HG03469 (cell line): Measurements from ENCODE around the gene SLC38A9.

Experiments used
- ATAC-seq: cut with Tn5 transposase; IDR thresholded peaks from one replicate; pipeline ENCODE4 v1.9.1; 2021; ENCODE audit warnings: mild to moderate bottlenecking, moderate library complexity, moderate number of reproducible peaks; ENCODE audit not compliant: unreplicated experiment

The SLC38A9 gene

DNA sequence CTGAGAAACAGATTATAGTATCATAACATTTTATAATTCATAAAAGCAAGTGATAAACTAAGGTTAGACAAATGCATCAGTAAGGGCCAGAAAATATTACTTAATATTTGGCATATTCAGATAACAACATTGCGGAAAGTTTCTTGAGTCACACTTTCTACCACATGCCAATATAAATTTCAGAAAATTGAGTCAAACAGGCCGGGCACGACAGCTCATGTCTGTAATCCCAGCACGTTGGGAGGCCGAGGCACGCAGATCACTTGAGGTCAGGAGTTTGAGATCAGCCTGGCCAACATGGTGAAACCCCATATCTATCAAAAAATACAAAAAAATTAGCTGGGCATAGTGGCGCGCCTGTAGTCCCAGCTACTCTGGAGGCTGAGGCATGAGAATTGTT lies 47.1 kb downstream of the SLC38A9 start:
- no peak for ATAC-seq

- no peak for ATAC-seq
Observed at GRCh38 chr5:55657443-55657842, 54.7 kb downstream of the SLC38A9 start.

- ATAC-seq: no peak
Observed at GRCh38 chr5:55650386-55650785, 61.7 kb downstream of the SLC38A9 start.

GRCh38 chr5:55649963-55650362 lies 62.2 kb downstream of the SLC38A9 start:
- no peak for ATAC-seq

DNA sequence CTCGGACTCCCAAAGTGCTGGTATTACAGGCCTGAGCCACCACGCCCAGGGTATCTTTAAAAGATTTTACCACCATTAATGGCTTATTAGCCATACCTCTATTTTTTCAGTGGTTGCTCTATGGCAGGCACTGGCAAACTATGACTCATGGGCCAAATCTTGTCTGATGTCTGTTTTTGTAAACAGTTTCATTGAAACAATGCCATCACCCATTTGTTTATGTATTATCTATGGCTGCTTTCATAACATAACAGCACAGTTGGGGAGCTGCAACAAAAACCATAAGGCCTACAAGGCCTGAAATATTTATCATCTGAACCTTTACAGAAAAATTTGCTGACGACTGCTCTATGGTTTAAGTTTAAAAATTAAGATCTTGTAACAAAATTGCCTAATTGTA lies 66.8 kb downstream of the SLC38A9 start:
- no peak for ATAC-seq

DNA sequence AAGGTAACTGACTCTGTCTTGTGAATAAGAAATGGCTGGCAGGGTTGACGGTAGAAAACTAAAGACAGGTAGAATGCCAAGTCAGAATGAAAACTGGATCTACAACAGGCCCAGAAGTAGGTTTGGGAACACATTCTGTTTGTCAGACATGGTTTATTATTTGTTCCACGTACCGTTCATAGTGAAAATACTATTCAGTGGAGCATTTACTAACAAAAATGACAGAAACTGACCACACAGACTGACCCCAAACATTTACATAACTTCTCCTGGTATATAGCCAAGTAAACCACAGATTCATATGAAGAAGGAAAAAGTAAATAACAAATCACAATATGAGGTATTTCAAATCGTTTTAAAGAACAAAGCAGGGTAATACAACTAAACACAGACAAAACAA lies 73.7 kb downstream of the SLC38A9 start:
- no peak for ATAC-seq

DNA sequence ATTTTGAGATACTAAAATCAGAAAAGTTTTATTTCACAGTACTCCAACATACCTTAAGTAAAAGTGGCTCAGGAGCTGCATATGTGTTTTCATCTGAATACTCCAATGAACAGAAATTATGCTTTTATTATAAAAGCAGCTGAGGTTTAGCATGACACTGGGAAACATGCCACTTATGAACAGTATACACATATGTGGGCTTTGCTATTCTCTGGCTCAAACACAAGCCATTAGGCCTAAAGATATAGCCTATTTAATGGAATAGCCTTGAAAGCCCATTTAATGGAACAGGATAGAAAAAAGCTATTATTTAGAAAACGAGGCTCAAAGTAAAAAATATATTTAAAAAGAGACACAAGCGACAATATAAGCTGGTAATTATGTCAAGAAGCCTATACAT lies 74.1 kb downstream of the SLC38A9 start:
- no peak for ATAC-seq

DNA sequence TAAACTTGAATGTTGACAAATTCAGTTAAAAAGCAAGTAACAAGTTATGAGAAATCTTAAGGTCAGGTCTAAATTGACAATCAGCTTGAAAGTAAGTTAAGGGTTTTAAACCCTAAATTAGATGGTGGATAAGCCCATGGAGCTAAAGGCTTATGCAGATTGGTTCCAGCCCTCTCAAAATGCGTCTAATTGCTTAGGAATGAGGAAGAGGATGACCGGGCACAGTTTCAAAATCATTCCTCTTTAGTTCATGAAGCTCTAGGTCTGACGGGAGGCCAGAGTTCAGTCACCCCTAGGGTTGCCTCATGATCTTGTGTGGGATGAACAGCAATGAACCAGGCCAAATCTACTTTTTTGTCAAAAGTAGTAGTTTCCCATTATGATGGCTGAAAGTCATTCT lies 75.4 kb downstream of the SLC38A9 start:
- ATAC-seq: no peak

- ATAC-seq: no peak
Observed at GRCh38 chr5:55636177-55636576, 75.9 kb downstream of the SLC38A9 start.

DNA sequence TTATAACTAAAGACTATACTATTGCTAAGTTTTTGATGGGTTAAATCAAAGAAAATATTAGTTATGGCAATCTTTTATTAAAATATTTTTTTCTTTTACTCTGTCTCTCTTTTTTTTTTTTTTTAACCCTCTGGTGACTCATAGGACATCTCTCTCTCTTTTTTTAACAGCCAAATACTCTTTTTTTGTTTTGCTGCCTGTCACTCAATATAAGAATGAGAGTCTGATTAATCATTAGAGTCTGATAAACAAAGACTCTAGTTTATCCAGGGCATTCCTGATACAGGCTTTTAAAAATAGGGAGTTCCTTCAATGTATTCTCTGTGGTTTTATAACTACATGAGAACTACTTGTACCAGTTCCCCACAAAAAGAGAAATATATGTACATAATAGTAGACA lies 77.3 kb downstream of the SLC38A9 start:
- ATAC-seq: no peak

DNA sequence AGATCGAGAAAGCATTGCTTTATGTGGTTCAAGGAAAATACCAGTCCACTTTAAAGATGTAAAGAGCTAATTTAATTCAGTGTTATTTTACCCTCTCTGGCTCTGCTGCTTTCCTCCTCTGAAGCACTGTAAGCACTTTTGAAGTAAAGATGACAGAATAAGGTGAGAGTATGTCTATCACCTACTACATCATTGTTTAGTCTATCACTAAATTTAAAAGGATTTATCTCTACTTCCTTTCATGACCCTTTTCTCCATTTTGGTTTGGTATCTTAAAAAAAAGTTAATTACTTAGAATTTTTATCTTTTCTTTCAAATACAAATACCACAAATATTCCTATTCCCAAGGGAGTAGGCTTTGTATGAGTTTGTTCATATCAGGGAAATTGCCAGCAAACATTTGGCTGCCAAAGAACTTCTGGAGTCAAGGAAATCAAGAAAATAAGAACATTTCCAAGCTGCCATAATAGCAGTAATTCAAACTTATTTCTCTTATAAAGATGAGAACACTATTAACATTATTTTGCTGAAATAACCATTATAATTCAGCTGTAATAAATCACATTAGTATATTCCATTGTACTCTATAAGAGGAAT lies 77.8 kb downstream of the SLC38A9 start:
- no peak for ATAC-seq

DNA sequence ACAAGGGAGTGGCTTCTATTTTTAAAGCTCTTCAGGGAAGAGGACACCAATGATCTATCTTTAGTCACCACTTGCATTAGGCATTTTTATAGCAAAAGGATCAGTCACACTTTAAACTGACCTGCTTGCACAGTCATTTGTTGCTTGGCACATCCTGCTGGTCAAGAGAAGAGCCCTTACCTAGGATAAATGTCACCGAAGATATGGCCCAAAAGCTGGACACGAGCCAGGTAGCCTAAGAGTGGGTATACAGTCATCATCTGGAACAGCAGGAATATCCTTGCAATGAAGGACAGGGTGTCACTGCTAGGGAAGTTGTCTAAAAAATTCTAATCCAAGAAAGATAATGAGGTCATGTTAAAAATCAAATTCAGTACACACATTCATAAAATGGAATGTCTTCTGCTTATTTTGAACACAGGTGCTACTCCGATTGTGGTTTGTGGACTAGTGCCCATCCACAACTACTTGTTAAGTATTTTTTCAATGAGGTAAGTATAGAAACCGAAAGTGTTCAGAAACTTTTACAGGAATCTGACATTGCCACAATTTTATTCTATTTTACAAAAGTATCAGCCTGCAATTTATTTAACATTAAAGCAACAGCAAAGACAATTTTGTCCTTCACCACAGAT lies 78.4 kb downstream of the SLC38A9 start:
- no peak for ATAC-seq

GRCh38 chr5:55629815-55630214 lies 82.3 kb downstream of the SLC38A9 start:
- no peak for ATAC-seq

DNA sequence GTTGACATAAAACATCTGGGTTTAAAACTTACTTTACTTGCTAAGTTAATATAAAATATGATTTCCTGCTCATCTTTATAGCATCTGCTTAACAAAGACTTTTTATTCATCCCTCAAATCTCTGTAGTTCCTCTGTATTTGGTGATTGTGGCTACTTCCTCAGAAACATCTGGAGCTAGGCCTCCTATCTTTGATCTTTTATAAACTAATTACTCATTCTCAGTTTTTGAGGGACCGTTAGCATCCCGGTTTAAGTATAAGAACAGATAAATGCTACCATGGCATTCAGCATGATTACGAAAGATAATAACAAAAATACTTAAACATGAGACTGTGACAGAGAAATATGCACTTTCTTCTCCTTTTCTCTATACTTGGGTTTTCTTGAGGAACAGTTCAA lies 85.3 kb downstream of the SLC38A9 start:
- ATAC-seq: no peak

- no peak for ATAC-seq
Observed at GRCh38 chr5:55625913-55626312, 86.2 kb downstream of the SLC38A9 start.

DNA sequence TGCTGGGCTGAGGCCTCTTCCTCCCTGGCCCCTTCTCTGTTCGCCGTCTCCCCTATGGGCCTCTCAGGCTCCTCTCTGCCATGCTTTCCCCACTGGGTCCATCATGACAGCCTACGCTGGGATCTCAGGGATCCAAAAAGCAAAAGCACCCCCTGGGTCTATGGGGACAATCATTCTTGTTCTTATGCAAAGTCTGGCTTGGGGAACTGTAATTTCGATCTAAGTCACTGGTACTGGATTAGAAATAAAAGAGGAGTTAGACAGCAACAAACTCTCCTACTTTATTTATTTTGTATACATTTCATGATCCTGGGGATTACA lies 86.6 kb downstream of the SLC38A9 start:
- ATAC-seq: no peak

DNA sequence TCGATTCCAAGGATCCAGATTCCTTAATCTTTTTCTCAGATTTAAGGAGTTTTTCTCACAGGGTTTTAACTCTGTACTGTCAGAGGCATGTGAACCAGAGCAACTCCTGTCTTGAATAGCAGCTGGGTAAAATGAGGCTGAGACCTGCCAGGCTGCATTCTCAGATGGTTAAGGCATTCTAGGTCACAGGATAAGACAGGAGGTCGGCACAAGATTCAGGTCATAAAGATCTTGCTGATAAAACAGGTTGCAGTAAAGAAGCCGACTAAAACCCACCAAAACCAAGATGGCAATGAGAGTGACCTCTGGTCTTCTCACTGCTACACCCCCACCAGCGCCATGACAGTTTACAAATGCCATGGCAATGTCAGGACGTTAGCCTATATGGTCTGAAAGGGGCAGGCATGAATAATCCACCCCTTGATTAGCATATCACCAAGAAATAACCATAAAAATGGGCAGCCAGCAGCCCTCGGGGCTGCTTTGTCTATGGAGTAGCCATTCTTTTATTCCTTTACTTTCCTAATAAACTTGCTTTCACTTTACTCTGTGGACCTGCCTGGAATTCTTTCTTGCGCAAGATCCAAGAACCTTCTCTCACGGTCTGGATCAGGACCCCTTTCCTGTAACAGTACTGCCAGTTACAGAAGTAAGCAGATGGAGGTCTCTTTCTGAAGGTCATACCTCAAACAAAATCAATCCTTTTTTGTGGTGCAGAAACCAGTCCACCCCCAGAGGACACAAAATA lies 87.1 kb downstream of the SLC38A9 start:
- no peak for ATAC-seq

DNA sequence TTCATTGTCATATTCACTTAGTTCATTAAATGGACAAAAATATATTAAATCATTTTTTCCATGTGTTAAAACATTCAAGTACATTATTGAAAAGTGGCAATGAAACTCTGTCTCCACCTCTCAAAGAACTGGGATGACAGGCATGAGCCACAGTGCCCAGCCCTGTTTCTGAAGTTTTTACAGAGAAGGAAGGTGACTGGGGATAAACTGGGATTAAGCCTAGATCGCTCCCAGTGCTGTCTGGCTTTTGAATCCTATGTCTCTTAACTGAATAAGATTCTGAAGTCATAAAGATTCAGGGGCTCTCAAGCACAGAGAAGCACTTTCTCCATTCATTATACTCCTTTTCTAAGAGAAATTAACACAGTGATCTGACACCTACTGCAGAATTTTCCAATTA lies 88.3 kb downstream of the SLC38A9 start:
- no peak for ATAC-seq

DNA sequence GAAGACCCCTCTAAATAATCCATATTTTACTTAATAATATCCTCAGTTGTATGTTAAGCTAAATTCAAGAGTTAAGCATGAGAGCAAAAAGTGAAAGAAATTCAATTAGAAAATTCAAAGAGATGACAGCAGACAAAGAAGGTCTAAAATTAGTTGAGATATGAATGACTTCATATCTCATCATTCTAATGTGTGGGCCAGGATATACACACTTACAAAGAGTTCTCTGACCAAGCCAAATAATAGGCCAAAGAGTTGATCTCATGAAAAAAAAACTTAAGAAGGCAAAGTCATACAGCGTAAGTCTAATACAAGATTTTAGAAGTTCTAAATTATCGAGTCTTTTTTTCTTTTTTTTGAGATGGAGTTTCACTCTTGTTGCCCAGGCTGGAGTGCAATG lies 89.7 kb downstream of the SLC38A9 start:
- ATAC-seq: no peak

DNA sequence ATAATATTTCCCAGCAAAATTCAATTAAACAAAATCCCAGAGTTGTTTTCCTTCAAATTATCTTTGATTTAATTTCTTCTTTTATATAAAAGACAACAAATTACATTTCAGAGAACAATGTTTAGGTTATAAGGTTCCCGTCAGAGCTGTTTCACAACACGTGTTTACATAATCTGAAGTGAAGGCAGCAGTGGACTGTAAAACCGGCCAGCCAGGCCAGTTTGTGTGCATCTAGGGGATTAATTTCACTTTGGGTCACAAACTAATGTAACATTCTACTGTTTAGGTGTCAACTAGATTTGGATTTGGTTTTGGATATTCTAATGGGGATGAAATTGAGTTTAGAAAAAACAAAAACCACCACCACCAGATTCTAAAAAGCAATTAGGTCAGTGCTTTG lies 90.9 kb downstream of the SLC38A9 start:
- no peak for ATAC-seq

DNA sequence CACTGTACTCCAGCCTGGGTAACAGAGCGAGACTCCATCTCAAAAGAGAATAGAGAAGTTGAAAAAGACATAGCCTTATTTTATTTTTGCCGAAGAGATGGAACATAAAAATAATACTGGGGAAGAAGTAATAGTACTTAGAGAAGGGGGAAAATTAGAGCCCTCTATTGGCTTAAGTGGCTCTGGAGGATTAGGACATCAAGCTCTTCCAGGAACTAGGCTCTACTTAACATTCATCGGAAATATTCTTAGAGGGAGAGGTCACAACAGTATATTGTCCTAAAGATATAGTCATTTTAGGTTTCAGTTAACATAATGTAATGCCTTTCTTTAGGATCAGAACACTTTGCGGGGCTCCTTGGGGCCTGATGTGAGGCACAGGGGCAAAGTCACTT lies 91.4 kb downstream of the SLC38A9 start:
- ATAC-seq: no peak

GRCh38 chr5:55620009-55620765 lies 91.9 kb downstream of the SLC38A9 start:
- ATAC-seq: no peak
